NCI-H2227 (cell line): ENCODE results near the gene RXRG.
A peak's percentile ranks its signal among the peaks of the same experiment; 100 is the strongest.

ENCODE experiments used
- DNase-seq: peaks from one replicate; lab custom pipeline; 2025; ENCODE audit not compliant: unreplicated experiment; lab: John Stamatoyannopoulos, UW

The RXRG gene

GRCh38 chr1:165371588-165372225 lies 73.2 kb downstream of the RXRG start:
- DNase-seq, result no peak

GRCh38 chr1:165369255-165369848 lies 75.6 kb downstream of the RXRG start:
- DNase-seq, result peak; percentile 76

GRCh38 chr1:165367375-165367993 lies 77.4 kb downstream of the RXRG start:
- peak; percentile 83 for DNase-seq

GRCh38 chr1:165365341-165365740 lies 79.6 kb downstream of the RXRG start:
- no peak for DNase-seq

- no peak for DNase-seq
Measured at GRCh38 chr1:165364568-165365133, 80.3 kb downstream of the RXRG start.

GRCh38 chr1:165356876-165357275 lies 88.0 kb downstream of the RXRG start:
- no peak for DNase-seq

- DNase-seq, result peak; percentile 32
Measured at GRCh38 chr1:165355977-165356811, 88.7 kb downstream of the RXRG start, which contains the start of gene LMX1A. Gene LMX1A (minus strand): TSS chr1:165356715. CDS start chr1:165355559, 1,156 bp downstream.

GRCh38 chr1:165355139-165355976 lies 89.6 kb downstream of the RXRG start:
- no peak for DNase-seq

- DNase-seq, result no peak
Measured at GRCh38 chr1:165354739-165355138, 90.2 kb downstream of the RXRG start.

- no peak for DNase-seq
Measured at GRCh38 chr1:165353731-165354671, 90.9 kb downstream of the RXRG start.

GRCh38 chr1:165352442-165353293 lies 92.3 kb downstream of the RXRG start:
- DNase-seq, result no peak

- DNase-seq, result no peak
Measured at GRCh38 chr1:165351863-165352441, 93.0 kb downstream of the RXRG start.
